IPS DF 6.9 (cell line): ENCODE data around the gene WWOX.

ENCODE experiments used
- DNase-seq: peaks from one replicate; pipeline ENCODE4 v3.0.0-alpha.2; 2013; ENCODE audit warnings: low read depth, low spot score
- H3K27ac ChIP-seq: one replicate; pipeline ENCODE4 v1.5.1; 2013; ENCODE audit warnings: low read length, control low read depth
- H3K27me3 ChIP-seq: 2 replicates; pipeline ENCODE4 v1.6.1; 2013; ENCODE audit warnings: mild to moderate bottlenecking, low read length; ENCODE audit not compliant: control insufficient read depth, insufficient read depth
- H3K36me3 ChIP-seq: 2 replicates; pipeline ENCODE4 v1.6.1; 2013; ENCODE audit warnings: low read length; ENCODE audit not compliant: control insufficient read depth, insufficient read depth
- H3K4me1 ChIP-seq: 2 replicates; pipeline ENCODE4 v1.6.1; 2013; ENCODE audit warnings: low read length; ENCODE audit not compliant: control insufficient read depth, insufficient read depth
- H3K4me3 ChIP-seq: 2 replicates; pipeline ENCODE4 v1.5.1; 2013; ENCODE audit warnings: mild to moderate bottlenecking, low read length
- H3K9me3 ChIP-seq: 2 replicates; pipeline ENCODE4 v1.6.1; 2013; ENCODE audit warnings: low read length, inconsistent platforms; ENCODE audit not compliant: control insufficient read depth, insufficient read depth
- WGBS: extraction: QIAGEN DNeasy Blood & Tissue Kit; methylation state at CpG from one replicate; pipeline ENCODE4 v1.1.7; 2013; ENCODE audit warnings: mixed read lengths, missing lambda C conversion rate; ENCODE audit not compliant: insufficient read length, insufficient coverage; 5-methylcytosine and 5-hydroxymethylcytosine counted together

The WWOX gene

DNA sequence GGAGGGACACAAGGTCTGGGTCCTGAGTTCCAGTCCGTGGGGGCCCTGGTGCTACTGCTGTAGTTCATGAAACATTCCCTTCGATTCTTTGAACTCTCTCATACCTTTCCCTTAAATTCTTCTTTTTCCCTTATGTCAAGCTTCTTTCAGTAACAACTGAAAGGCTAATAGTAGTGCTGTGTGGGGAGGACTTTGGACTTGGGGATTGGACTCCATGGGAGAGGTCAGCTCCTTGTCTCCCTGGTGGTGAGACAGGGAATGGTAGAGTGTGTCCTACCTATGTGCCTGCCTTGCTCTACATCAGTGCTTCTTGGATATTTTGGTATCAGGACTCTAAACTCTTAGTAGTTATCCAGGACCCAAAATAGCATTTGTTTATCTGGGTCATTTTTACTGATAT, 628.1 kb downstream of the WWOX start:
- no peak overlapping the region for H3K4me3 ChIP-seq
- H3K27ac ChIP-seq, result no peak overlapping the region
- H3K36me3 ChIP-seq, result no peaks in the 10 kb centered on the region
- no CpG with 5 or more reads among the region's 2 CpGs for WGBS
- no peaks in the 10 kb centered on the region for H3K27me3 ChIP-seq
- no peaks in the 10 kb centered on the region for H3K9me3 ChIP-seq
- no peak for DNase-seq
- H3K4me1 ChIP-seq, result no peaks in the 10 kb centered on the region

DNA sequence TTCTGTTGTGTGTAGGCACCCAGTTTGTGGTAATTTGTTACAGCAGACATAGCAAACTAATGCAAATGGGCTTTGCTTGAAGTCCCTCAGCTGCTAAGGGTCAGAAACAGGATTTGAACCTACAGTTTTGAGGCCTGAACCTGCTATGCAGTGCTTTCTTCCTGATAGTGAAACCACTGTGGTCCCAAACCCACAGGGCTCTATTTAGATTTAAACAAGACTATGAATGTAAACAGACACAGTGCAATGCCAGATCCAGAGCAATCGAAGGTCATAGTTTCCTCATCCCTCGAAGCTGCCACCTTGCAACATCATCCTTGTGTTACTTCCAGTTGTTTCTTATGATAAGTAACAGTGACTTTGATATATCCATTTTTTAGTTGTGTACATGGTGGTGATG, 630.2 kb downstream of the WWOX start:
- H3K4me1 ChIP-seq, result no peaks in the 10 kb centered on the region
- DNase-seq, result no peak

DNA sequence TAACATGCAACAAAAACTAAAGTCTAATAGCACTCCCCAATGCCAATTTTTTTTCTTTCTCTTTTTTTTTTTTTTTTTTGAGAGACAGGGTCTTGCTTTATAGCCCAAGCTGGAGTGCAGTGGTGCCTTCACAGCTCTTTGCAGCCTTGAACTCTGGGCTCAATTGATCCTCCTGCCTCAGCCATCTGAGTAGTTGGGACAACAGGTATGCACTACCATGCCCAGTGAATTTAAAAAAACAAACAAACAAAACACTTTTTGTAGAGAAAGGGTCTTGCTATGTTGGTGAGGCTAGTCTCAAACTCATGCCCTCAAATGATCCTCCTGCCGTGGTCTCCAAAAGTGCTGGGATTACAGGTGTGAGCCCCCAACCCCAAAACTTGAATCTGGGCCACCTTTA, 632.3 kb downstream of the WWOX start:
- H3K27ac ChIP-seq, result no peak overlapping the region
- no peak overlapping the region for H3K4me3 ChIP-seq
- DNase-seq, result no peak
- WGBS, result no CpG with 5 or more reads among the region's 1 CpG
- H3K27me3 ChIP-seq, result no peaks in the 10 kb centered on the region
- H3K4me1 ChIP-seq, result no peaks in the 10 kb centered on the region
- no peaks in the 10 kb centered on the region for H3K36me3 ChIP-seq
- no peaks in the 10 kb centered on the region for H3K9me3 ChIP-seq

More for the DNA sequence above, 630.2 kb downstream of the WWOX start:
- no peaks in the 10 kb centered on the region for H3K27me3 ChIP-seq
- H3K4me3 ChIP-seq, result no peak overlapping the region
- H3K36me3 ChIP-seq, result no peaks in the 10 kb centered on the region
- no peak overlapping the region for H3K27ac ChIP-seq
- no CpG with 5 or more reads among the region's 2 CpGs for WGBS
- H3K9me3 ChIP-seq, result no peaks in the 10 kb centered on the region

DNA sequence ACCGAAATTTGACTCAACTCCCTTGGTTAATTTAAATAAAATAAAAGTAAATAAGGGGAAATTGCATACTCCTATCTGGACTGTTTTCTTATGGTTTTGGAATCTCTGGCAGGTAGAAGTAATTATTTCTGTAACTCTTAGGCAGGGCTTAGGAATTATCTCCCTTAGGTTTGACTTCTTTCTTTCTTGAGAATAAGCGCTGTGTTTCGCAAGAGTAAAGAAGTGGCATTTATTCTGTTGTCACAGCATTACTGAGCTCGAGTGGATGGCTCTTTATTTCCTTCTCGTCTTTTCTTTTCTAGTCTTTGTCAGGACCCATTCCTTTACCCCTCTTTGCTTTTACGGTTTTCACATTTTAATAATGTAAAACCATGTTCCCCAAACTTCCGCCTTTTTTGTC, 633.2 kb downstream of the WWOX start:
- no peaks in the 10 kb centered on the region for H3K27me3 ChIP-seq
- H3K9me3 ChIP-seq, result no peaks in the 10 kb centered on the region
- no peaks in the 10 kb centered on the region for H3K36me3 ChIP-seq
- H3K4me3 ChIP-seq, result no peak overlapping the region
- no peak overlapping the region for H3K27ac ChIP-seq
- WGBS, result no CpG with 5 or more reads among the region's 7 CpGs
- no peaks in the 10 kb centered on the region for H3K4me1 ChIP-seq
- no peak for DNase-seq

DNA sequence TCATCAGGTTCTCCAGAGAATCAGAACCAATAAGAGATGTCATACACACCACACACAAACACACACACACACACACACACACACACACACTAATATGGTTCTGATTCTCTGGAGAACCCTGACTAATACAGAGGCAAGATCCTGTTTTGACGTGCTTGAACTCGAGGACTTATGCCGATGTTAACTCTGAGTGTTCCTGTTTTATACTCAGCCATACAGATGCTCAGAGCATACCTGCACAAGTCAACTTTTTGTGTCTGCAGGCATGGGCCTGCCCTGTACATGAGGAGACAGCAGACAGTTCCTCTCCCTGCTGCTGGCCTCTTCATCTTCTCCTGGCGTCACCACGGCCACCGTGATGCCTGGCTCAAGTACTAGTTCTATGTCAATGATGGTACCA, 635.9 kb downstream of the WWOX start:
- Histone ChIP-seq H3K4me3 (no peak overlapping the region), H3K27ac (no peak overlapping the region), H3K36me3 (no peaks in the 10 kb centered on the region), H3K9me3 (no peaks in the 10 kb centered on the region), H3K4me1 (no peaks in the 10 kb centered on the region), H3K27me3 (no peaks in the 10 kb centered on the region)
- no peak for DNase-seq
- no CpG with 5 or more reads among the region's 6 CpGs for WGBS

DNA sequence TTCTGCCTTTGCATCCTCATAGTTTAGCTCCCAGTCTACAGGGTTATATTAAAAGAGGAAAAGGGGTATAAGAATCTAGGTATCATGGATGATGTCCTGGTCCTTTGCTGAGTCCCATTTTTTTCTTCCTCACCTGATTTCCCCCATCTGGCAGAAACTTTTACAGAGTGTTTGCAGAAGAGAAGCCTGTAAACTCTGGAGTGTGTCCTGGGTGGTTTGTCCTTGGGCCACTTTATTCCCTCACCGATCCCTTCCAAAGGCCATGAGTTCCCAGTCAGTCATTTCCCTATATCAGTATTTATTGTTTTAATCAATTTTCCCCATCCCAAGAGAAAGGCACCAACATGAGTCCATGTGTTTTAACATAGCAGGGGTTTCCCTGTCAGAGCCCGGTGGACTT, 638.2 kb downstream of the WWOX start:
- DNase-seq, result no peak
- H3K4me3 ChIP-seq, result no peak overlapping the region
- H3K9me3 ChIP-seq, result no peaks in the 10 kb centered on the region
- H3K36me3 ChIP-seq, result no peaks in the 10 kb centered on the region
- no peak overlapping the region for H3K27ac ChIP-seq
- no peaks in the 10 kb centered on the region for H3K27me3 ChIP-seq
- no CpG with 5 or more reads among the region's 2 CpGs for WGBS
- no peaks in the 10 kb centered on the region for H3K4me1 ChIP-seq

DNA sequence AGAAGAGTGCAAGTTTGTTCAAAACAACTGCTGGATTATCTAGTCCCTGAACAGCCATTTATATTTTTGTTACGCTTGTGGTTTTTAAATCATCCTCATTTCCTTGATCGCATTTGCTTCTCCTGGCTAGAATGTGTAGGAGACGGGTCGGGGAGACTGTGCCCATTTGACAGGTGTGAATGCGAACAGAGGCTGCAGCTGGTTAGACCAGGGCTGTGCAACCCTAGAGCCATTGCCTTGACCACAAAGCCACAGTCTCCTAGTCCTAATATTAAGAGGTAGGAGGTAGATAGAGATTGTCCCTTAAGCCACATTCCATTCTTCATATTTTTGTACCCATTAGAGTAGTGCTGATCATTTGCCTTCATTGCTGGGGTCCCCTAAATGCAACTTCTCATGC, 639.1 kb downstream of the WWOX start:
- WGBS, result no CpG with 5 or more reads among the region's 5 CpGs
- Histone ChIP-seq H3K4me1 (no peaks in the 10 kb centered on the region), H3K27me3 (no peaks in the 10 kb centered on the region), H3K27ac (no peak overlapping the region), H3K4me3 (no peak overlapping the region), H3K36me3 (no peaks in the 10 kb centered on the region), H3K9me3 (no peaks in the 10 kb centered on the region)
- no peak for DNase-seq

DNA sequence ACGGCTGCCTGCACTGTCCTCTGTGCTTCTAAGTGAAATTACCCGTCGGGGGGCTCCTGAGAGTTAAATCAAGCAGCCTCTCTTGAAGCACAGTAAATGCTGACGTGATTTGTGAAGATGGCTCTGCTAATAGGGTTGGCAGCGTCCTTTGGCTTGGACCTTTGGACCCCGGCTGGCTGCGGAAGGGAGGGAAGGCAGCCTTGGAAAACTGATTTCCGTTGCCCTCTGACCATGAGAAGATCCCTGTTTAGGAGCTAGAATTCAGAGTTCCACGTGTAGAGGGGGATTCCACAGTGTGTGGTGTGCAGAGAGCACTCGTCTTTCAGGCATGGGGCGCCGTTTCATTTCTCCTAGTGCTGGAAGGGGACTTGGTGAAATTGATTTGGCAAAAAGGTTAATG, 640.8 kb downstream of the WWOX start:
- no peaks in the 10 kb centered on the region for H3K4me1 ChIP-seq
- no peaks in the 10 kb centered on the region for H3K27me3 ChIP-seq
- no CpG with 5 or more reads among the region's 12 CpGs for WGBS
- no peak overlapping the region for H3K4me3 ChIP-seq
- DNase-seq, result no peak
- no peak overlapping the region for H3K27ac ChIP-seq
- no peaks in the 10 kb centered on the region for H3K9me3 ChIP-seq
- H3K36me3 ChIP-seq, result no peaks in the 10 kb centered on the region

DNA sequence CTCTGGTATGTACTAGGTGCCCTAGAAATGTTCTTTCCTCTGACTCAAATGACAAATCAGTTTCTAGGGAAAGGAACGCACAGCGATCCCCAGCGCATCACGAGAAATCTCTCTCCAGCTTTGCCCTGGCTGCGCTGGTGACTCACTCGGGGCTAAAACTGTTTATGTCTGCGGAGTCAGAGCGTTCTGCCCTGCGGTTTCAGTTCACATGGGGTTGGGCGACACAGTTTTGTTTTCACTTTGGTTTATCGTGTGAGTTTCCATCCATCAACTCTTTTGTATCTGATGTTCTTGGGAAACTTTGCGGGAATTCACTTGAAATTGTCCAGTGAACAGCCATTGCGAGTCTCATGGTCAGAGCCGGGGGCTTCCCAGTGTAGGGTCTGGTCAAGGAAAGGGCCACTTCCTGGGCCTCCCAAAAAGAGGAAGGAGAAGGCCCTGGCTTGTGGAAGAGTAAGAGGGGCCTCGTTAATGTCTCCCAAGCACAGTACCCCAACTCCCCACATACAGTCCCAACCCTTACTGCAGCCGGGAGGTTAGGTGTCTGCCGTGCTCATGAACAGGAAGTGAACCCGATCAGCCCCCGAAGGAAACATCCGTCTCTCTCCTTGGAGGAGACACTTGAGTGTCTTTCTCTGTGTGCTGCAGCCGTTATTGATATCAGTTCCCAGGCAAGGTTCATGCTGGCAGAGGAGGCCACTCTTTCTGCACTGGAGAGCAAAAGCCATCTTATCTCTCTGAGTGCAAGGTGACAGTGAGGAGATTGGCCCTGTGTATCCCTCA, 643.2 kb downstream of the WWOX start:
- H3K36me3 ChIP-seq, result no peaks in the 10 kb centered on the region
- H3K27me3 ChIP-seq, result no peaks in the 10 kb centered on the region
- H3K27ac ChIP-seq, result no peak overlapping the region
- no CpG with 5 or more reads among the region's 21 CpGs for WGBS
- H3K4me1 ChIP-seq, result no peaks in the 10 kb centered on the region
- no peak overlapping the region for H3K4me3 ChIP-seq
- DNase-seq, result no peak
- no peaks in the 10 kb centered on the region for H3K9me3 ChIP-seq

DNA sequence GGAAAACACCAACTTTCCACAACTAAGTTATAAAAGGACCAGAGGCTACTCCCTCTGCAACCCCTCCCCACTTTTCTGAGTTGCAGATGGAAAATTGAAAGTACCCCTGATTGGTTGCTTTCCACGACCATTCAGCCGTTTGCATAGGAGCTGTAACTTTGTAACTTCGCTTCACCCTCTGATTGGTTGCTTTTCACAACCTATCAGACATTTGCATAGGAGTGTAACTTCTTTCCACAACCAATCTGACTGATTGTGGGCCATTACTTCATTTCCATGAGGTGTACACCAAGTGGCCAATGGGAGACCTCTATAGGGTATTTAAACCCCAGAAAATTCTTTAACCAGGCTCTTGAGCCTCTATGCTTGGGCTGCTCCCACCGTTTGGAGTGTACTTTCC, 644.1 kb downstream of the WWOX start:
- no peaks in the 10 kb centered on the region for H3K9me3 ChIP-seq
- DNase-seq, result no peak
- H3K4me3 ChIP-seq, result no peak overlapping the region
- H3K27ac ChIP-seq, result no peak overlapping the region
- no peaks in the 10 kb centered on the region for H3K36me3 ChIP-seq
- H3K27me3 ChIP-seq, result no peaks in the 10 kb centered on the region
- no CpG with 5 or more reads among the region's 4 CpGs for WGBS
- no peaks in the 10 kb centered on the region for H3K4me1 ChIP-seq

DNA sequence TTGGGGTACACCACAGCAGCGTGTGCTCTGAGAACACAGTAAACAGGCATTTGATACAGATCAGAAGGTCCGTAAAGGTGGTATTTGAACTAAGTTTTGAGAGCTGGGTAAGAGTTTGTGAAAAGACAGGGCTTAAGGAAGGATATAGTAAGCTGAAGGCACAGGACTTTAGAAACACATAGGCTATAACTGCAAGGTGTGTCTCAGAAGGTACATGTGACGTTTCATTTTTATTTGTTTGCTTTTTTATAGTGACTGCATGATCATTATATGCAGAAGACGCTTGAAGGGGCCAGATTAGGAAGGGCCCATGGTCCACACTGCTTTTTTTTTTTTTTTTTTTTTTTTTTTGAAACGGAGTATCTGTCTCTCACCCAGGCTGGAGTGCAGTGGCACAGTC, 644.6 kb downstream of the WWOX start:
- no CpG with 5 or more reads among the region's 5 CpGs for WGBS

More for the DNA sequence above, 644.6 kb downstream of the WWOX start:
- H3K9me3 ChIP-seq, result no peaks in the 10 kb centered on the region
- H3K27me3 ChIP-seq, result no peaks in the 10 kb centered on the region
- no peak for DNase-seq
- no peak overlapping the region for H3K4me3 ChIP-seq
- H3K4me1 ChIP-seq, result peaks cover 2% of the 10 kb centered on the region; the same call in 1 of the 2 replicates
- no peak overlapping the region for H3K27ac ChIP-seq
- H3K36me3 ChIP-seq, result no peaks in the 10 kb centered on the region
